H1 (cell line): ENCODE measurements around the gene ALDH7A1. TPM values are rescaled to one million over a fixed set of nuclear protein-coding genes. Genes with fewer than 3 reads are reported as not detected.

ENCODE experiments used
- CHD7 ChIP-seq: fragments of 300-600 bp; sonication (generic); IDR thresholded peaks from 2 replicates; pipeline ENCODE4 v1.7.1; 2012; ENCODE audit warnings: low read length, moderate library complexity, mild to moderate bottlenecking, inconsistent platforms; ENCODE audit not compliant: insufficient replicate concordance
- JUND ChIP-seq: IDR thresholded peaks from 2 replicates; pipeline ENCODE4 v1.6.1; 2011; ENCODE audit warnings: mild to moderate bottlenecking, improper control_type of control experiment, low read length
- POLR2A ChIP-seq, 2 experiments: IDR thresholded peaks; 1 replicate in 1 of 2; 2 replicates in 1 of 2; pipeline ENCODE4 v1.6.1; 2011; ENCODE audit warnings: low read depth in 2 of 2, low read length in 2 of 2, mild to moderate bottlenecking in 2 of 2; ENCODE audit errors: control extremely low read depth in 1 of 2
- POLR2AphosphoS5 ChIP-seq: IDR thresholded peaks from 2 replicates; pipeline ENCODE4 v1.6.1; 2011; ENCODE audit warnings: low read depth, low read length
- SIN3A ChIP-seq, 2 experiments: IDR thresholded peaks in 1 of 2; conservative IDR thresholded peaks in 1 of 2; 2 replicates each; pipeline ENCODE4 v1.6.1; 2011 to 2012; ENCODE audit warnings: low read length in 2 of 2, improper control_type of control experiment in 1 of 2, low read depth in 1 of 2, mild to moderate bottlenecking in 1 of 2
- SIRT6 ChIP-seq: IDR thresholded peaks from one replicate; pipeline ENCODE4 v1.7.1; 2012; ENCODE audit warnings: low read length, inconsistent platforms
- SP4 ChIP-seq: IDR thresholded peaks from 2 replicates; pipeline ENCODE4 v1.6.1; 2012; ENCODE audit warnings: low read length, inconsistent platforms
- SRF ChIP-seq: IDR thresholded peaks from 2 replicates; pipeline ENCODE4 v1.6.1; 2011; ENCODE audit warnings: mild to moderate bottlenecking, low read depth, low read length, moderate library complexity
- TCF12 ChIP-seq: IDR thresholded peaks from 2 replicates; pipeline ENCODE4 v1.6.1; 2011; ENCODE audit warnings: low read depth, mild to moderate bottlenecking, low read length
- ZNF274 ChIP-seq: IDR thresholded peaks from 2 replicates; pipeline ENCODE4 v1.7.0; 2012; ENCODE audit warnings: low read length, borderline replicate concordance; ENCODE audit errors: extremely low read depth
- polyA plus RNA-seq, 7 experiments: library from polyadenylated mRNA; depleted of rRNA in 3 of 7; stranded (reverse) in 5 of 7; unstranded in 2 of 7; fragments of >200 nt in 5 of 7; fragments of 200-250 nt in 2 of 7; gene quantifications; 1 replicate in 5 of 7; 2 replicates in 1 of 7; 4 replicates in 1 of 7; pipeline versions ENCODE4 v1.2.1 to v1.2.3, GENCODE V29; 2011 to 2013; ENCODE audit warnings: missing spikeins in 2 of 7, mixed read lengths in 2 of 7
- total RNA-seq: library from RNA; stranded (reverse); fragmentation: NEBNext Ultra II Directional; extraction: Animal tissue kit (Norgen Biotek cat#: 25700); gene quantifications from 2 replicates; pipeline ENCODE4 v1.2.1, GENCODE V29; 2021

ALDH7A1 gene
- total and polyA plus RNA-seq, 2 of the 8 experiments (the other 6 are each of a cell fraction or from before 2014, with no cell fraction given), result 99.6 to 225 TPM

GRCh38 chr5:126600631-126601511 lies 5.9 kb upstream of the ALDH7A1 start, which contains the start of gene PHAX (continued):
- TF ChIP-seq CHD7 (no peak), POLR2A (IDR thresholded peaks at IDR 0.05; ENCODE audit: control extremely low read depth in 1 of 2, low read depth in 2 of 2, low read length in 2 of 2) (peak; percentile 74 to 86), SIN3A (conservative IDR thresholded peaks at IDR 0.05 in 1 of 2, IDR thresholded peaks at IDR 0.05 in 1 of 2; ENCODE audit: low read depth in 1 of 2, low read length in 2 of 2) (no peak), JUND (0 out of 2 replicates have a peak, but pooled peaks have one; percentile 45), SP4 (0 out of 2 replicates have a peak, but pooled peaks have one; percentile 55), SRF (no peak), ZNF274 (no peak), SIRT6 (no peak), TCF12 (no peak), POLR2AphosphoS5 (peak; percentile 97)
